ENCODE results near the gene NDUFAF5.

NDUFAF5 gene

DNA sequence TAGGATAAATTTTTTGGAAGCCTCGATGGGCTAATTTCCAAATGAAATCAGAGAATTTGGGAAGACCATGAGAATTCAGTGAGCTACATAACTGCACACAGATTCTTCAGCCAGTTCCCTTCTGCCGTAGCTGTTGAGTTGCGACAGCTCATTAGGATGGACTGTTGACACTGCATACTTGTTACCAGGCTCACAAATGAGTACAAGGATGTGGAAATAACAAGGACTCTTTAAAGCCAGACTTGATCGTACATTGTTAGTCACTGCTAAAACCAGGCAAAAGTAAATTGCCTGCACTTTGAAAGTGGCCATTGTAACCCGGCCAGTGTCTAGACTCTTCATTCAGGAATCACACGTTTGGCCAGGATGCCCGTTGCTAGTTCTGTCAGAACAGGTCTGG lies 37.0 kb downstream of the NDUFAF5 start:
- DNase-seq (ENCODE audit: low read depth in 2 of 2, low spot score in 1 of 2): no peak

GRCh38 chr20:13822459-13822858 lies 37.6 kb downstream of the NDUFAF5 start:
- DNase-seq (ENCODE audit: low read depth in 2 of 2, low spot score in 1 of 2): no peak

GRCh38 chr20:13824459-13824858 lies 39.6 kb downstream of the NDUFAF5 start:
- no peak for DNase-seq (ENCODE audit: low read depth in 2 of 2, low spot score in 1 of 2)

DNA sequence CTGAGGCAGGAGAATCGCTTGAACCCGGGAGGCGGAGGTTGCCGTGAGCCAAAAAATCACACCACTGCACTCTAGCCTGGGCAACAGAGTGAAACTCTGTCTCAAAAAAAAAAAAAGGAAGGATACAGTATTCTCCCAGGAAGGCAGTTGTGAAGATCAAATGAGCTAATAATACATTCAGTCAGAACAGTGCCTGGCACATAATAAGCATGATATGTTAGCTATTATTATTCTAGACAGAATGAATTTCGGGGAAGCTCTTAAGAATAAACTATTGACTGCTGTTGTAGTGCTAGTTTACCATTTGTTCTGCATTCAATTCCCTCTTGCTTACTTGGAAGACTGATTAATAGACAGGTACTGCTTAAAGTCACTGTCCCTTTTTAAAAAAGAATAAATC lies 40.6 kb downstream of the NDUFAF5 start:
- no peak for DNase-seq (ENCODE audit: low read depth in 2 of 2, low spot score in 1 of 2)

DNA sequence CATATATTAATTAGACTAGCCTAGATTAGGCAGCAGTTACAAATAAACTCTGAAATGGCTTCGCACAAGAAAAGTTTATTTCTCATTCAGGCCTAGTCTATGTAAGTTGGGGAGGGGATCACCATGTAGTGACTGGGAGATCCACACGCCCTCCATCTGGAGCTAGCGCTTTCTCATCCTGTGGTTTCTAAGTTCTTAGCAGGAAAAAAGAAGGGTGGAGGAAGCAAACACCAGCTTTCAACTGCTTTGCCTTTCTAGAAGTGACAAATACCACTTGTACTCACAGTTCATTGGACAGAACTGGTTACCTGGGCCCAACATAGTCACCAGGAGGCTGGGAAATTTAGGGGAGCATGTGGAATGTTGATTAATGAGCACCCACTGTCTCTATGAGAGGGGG lies 46.6 kb downstream of the NDUFAF5 start:
- DNase-seq (ENCODE audit: low read depth in 2 of 2, low spot score in 1 of 2): no peak

GRCh38 chr20:13838664-13839063 lies 53.8 kb downstream of the NDUFAF5 start:
- DNase-seq (ENCODE audit: low read depth in 2 of 2, low spot score in 1 of 2): no peak

DNA sequence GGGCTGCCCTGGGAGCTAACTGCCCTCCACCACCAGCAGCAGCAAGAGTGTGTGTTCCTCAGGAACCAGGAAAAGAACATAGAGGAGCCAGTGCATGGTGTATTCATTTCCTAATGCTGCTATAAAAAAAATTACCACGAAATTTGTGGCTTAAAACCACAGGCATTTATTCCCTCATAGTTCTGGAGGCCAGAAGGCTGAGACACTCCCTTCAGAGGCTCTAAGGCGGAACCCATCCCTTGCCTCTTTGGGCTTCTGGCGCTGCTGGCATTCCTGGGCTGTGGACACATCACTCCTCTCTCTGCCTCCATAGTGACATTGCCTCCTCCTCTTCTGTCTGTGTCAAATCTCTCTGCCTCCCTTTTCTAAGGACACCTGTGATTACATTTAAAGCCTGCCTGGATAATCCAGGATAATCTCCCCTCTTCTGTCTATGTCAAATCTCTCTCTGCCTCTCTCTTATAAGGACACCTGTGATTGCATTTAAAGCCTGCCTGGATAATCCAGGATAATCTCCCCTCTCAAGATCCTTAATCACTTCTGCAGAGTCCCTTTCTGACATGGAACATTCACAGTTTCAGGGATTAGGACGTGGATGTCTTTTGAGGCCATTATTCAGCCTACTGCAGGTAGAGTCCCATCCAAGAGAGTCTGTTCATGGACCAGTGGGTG lies 54.7 kb downstream of the NDUFAF5 start:
- no peak for DNase-seq (ENCODE audit: low read depth in 2 of 2, low spot score in 1 of 2)

GRCh38 chr20:13840093-13840465 lies 55.3 kb downstream of the NDUFAF5 start:
- no peak for DNase-seq (ENCODE audit: low read depth in 2 of 2, low spot score in 1 of 2)

GRCh38 chr20:13841206-13841605 lies 56.4 kb downstream of the NDUFAF5 start:
- DNase-seq (ENCODE audit: low read depth in 2 of 2, low spot score in 1 of 2): no peak

DNA sequence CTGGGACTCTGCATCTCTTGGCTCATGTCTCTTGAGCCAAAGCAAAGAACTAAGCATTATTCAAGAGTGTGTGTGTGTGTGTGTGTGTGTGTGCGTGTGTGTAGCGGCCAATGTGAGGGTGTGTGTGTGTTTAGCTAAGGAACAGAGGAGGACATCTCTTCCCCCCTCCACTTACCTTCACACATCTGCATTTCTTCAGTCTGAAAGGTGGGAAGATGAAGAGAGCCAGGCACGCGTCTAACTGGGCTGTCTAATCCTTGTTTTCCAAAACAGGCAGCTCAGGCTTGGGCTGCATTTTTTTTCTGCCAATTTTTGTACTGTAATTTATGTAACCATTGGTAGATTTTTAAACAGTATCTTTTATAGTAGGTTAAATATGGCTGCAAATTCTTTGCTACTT lies 59.5 kb downstream of the NDUFAF5 start:
- DNase-seq (ENCODE audit: low read depth in 2 of 2, low spot score in 1 of 2): no peak

- DNase-seq (ENCODE audit: low read depth in 2 of 2, low spot score in 1 of 2): no peak
Measured at GRCh38 chr20:13851279-13851678, 66.5 kb downstream of the NDUFAF5 start.

- no peak for DNase-seq (ENCODE audit: low read depth in 2 of 2, low spot score in 1 of 2)
Measured at GRCh38 chr20:13852306-13852705, 67.5 kb downstream of the NDUFAF5 start.

GRCh38 chr20:13855613-13856012 lies 70.8 kb downstream of the NDUFAF5 start:
- DNase-seq (ENCODE audit: low read depth in 2 of 2, low spot score in 1 of 2): no peak

GRCh38 chr20:13856354-13856753 lies 71.5 kb downstream of the NDUFAF5 start:
- DNase-seq (ENCODE audit: low read depth in 2 of 2, low spot score in 1 of 2): no peak

DNA sequence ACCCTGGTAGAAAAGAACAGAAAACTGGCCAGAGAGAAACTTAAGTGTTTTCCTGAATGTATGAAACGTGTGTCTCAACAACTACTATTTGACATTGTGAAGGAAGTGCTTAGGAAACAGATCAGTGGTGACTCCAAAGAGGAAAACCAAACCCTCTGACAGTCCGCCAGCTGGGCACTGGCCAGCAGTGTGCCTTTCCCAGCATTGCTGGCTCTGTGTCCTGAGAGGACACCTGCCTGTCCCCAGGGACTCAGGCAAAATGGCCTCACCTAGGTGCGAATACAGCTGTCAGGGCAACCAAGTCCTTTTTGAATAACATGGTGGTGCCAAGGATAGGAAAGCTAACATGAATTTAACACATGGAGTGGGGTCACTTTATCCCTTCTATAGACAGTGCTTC lies 72.5 kb downstream of the NDUFAF5 start:
- no peak for DNase-seq (ENCODE audit: low read depth in 2 of 2, low spot score in 1 of 2)

- DNase-seq (ENCODE audit: low read depth in 2 of 2, low spot score in 1 of 2): no peak
Measured at GRCh38 chr20:13857961-13858360, 73.1 kb downstream of the NDUFAF5 start.

- no peak for DNase-seq (ENCODE audit: low read depth in 2 of 2, low spot score in 1 of 2)
Measured at GRCh38 chr20:13858439-13858838, 73.6 kb downstream of the NDUFAF5 start.

DNA sequence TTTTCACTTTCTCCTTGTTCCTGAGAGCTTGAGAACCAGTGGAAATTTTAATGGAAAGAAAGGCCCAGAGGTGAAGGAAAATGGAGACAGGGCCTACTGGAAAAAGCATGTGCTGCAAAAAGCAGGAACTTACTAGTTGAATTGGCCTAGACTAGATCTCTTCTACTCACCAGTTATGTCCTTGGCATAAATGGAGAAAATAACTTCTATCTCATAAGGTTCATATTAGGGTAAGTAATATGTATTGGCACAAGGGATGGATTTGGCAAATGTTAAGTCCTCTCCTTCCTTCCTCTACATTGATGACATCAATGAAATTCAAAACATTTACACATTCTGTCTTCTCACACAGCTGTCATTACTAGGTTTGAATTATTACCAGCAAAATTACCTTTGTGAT lies 74.0 kb downstream of the NDUFAF5 start:
- DNase-seq (ENCODE audit: low read depth in 2 of 2, low spot score in 1 of 2): no peak

DNA sequence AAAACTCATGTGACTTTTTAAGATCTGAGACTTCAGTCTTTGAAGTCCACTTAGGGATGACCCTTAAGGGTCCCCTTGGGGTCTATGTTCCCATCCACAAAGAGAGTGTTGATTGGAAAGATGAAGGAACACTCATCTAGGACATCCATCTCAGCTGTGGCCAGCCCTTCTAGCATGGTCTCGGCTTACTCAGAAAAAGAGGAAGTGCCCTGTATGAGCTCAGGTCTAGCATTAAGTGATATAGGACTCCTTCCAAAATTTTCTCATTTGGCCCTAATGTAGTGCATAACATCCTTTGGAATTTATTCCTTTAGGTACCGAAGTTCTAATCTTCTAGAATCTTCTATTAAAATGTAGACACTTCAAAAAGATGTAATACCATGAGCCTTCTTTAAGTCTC lies 77.4 kb downstream of the NDUFAF5 start:
- DNase-seq (ENCODE audit: low read depth in 2 of 2, low spot score in 1 of 2): no peak

DNA sequence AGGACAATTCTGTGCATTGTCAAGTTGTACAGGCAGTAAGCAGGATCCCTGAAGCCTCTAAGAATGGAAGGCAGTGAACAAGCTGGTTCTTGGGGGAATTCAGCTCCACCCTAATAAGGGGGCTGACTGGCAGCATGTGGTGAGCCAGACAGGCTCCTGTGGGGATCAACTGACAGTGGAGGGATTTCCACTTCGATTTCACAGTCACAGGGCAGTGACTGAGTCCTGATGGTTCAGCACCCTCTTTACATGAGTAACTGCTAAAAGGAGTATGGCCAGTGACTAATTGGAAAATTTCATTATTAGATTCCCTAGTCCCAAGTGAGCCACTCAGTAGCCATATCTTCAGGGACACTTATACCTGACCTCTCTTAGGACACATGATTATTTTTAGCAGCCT lies 78.4 kb downstream of the NDUFAF5 start:
- DNase-seq (ENCODE audit: low read depth in 2 of 2, low spot score in 1 of 2): no peak

DNA sequence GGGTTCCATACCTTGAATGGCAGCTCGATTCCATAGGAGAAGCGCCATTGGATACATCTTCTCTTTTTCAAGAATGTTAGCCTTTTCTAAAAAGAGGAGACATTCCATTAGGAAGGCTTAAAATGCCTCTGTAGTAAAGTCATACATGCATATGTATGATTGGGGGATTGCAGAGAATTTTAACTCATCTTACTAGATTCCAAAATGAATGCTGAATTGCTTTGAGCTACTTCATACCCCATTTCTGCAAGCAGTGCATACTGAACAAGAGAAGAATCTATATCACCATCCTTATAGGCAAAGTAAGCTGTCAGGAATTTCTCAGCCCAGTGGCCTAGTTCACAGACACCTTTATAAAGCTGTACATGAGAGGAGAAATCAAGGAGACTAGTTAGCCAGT lies 80.3 kb downstream of the NDUFAF5 start:
- no peak for DNase-seq (ENCODE audit: low read depth in 2 of 2, low spot score in 1 of 2)

DNA sequence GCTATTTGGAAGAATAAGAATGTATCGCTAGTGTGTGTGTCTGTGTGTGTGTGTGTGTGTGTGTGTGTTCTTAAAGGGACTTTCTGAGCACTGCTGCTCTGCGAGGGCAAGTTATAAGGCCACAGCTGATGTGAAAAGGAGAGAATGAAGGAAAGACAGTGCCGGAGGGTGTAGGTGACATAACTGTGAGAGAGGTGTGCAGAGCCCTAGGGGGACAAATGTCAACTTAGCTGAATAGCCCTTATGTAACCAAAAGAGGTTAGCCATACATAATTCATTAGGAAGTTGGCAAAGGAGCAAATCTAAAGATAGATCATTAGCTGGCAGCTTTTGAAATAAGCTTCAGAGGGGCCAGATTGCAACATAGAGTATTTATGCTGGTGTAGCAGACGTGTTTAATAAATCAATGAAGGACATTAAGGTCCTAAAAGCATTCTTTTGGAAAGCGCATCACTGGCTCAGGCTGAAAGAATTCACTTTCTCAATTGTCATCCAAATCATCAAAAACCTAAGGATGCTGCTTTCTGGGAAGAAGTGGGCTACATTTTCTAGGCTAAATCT lies 81.0 kb downstream of the NDUFAF5 start:
- no peak for DNase-seq (ENCODE audit: low read depth in 2 of 2, low spot score in 1 of 2)

DNA sequence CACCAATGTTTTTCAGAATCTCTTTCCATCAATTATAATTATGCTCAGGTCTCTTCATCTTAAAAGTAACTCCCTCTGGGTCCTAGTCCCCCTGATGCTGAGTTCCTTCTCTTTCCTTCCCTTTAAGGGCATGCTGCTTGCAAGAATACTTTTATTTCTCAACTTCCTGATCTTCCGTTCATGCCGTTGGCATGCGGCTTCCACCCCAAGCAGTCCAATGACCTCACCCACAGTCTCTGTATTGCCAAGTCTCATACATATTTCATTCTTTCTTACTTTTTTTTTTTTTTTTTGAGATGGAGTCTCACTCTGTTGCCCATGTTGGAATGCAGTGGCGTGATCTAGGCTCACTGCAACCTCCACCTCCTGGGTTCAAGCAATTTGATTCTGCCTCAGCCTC lies 83.5 kb downstream of the NDUFAF5 start:
- DNase-seq (ENCODE audit: low read depth in 2 of 2, low spot score in 1 of 2): no peak

All from stimulated activated CD8-positive, alpha-beta memory T cell treated with anti-CD3 and anti-CD28 coated beads, Interleukin-4, amount 100 ng/mL, for 1 hour (primary cell).